OCI-LY1 (cell line): ENCODE measurements around the gene FAM156B.
"Not testable (repeated sequence)": the region's sequence is repeated elsewhere in the genome, so short reads cannot be mapped to it uniquely, and the experiment has no call there.

ENCODE experiments used
- CTCF ChIP-seq: fragments of 200-600 bp; sonication (generic), shearing (Covaris generic); IDR thresholded peaks from 2 replicates; pipeline ENCODE4 v1.5.1; 2017; ENCODE audit warnings: mild to moderate bottlenecking, antibody characterized with exemption, low read length, moderate library complexity, mixed read lengths
- EZH2 ChIP-seq: fragments of 200-600 bp; sonication (generic), shearing (Covaris generic); IDR thresholded peaks from 2 replicates; pipeline ENCODE4 v1.8.0; 2017; ENCODE audit warnings: borderline replicate concordance, mixed run types, mild to moderate bottlenecking, antibody characterized with exemption, low read length, moderate library complexity, mixed read lengths

GRCh38 chrX:52876386-52876785 is 20.7 kb upstream of the FAM156B start:
- not testable (repeated sequence) for TF ChIP-seq CTCF, EZH2
